Activated CD4-positive, alpha-beta T cell treated with anti-CD3 and anti-CD28 coated beads for 36 hours (primary cell): ENCODE data around the gene VEPH1. TPM values are rescaled to one million over a fixed set of nuclear protein-coding genes. Genes with fewer than 3 reads are reported as not detected.
"Not testable (repeated sequence)": the region's sequence is repeated elsewhere in the genome, so short reads cannot be mapped to it uniquely, and the experiment has no call there.

Experiments used
- ATAC-seq: fragments of 200-7000 bp; cut with Tn5 transposase; one replicate; pipeline ENCODE4 v1.10.0; 2021; ENCODE audit warnings: mild to moderate bottlenecking, moderate library complexity
- CTCF ChIA-PET: fragments of 350-600 bp; sonication (Branson Sonifier 250); formaldehyde crosslinking; loops from one replicate; lab custom pipeline; 2021; ENCODE audit warnings: antibody characterized with exemption; lab: Charles Lee
- POLR2A ChIA-PET: fragments of 350-600 bp; sonication (Branson Sonifier 250); formaldehyde crosslinking; loops from one replicate; lab custom pipeline; 2021; ENCODE audit warnings: antibody characterized with exemption, inconsistent platforms; lab: Charles Lee
- DNase-seq: peaks from one replicate; pipeline ENCODE4 v3.0.0-alpha.2; 2020
- H3K27ac Mint-ChIP-seq: one replicate; pipeline ENCODE4 v1.8.0; 2021; ENCODE audit warnings: mixed read lengths
- H3K27me3 Mint-ChIP-seq: one replicate; pipeline ENCODE4 v1.8.0; 2021; ENCODE audit warnings: mixed read lengths
- H3K36me3 Mint-ChIP-seq: one replicate; pipeline ENCODE4 v1.8.0; 2021; ENCODE audit warnings: low read depth, mixed read lengths
- H3K4me1 Mint-ChIP-seq: one replicate; pipeline ENCODE4 v1.8.0; 2021; ENCODE audit warnings: mixed read lengths
- H3K4me3 Mint-ChIP-seq: one replicate; pipeline ENCODE4 v1.8.0; 2021; ENCODE audit warnings: mild to moderate bottlenecking, moderate library complexity, mixed read lengths
- H3K9me3 Mint-ChIP-seq: one replicate; pipeline ENCODE4 v1.8.0; 2021; ENCODE audit warnings: low read depth, mixed read lengths
- intact Hi-C, 2 experiments: fragments of 100-400 bp; cut with DNase I in 1 of 2; cut with micrococcal nuclease in 1 of 2; formaldehyde crosslinking; loops; one replicate each; pipeline versions ENCODE4 v1.14.2 to v1.15.1; 2022 to 2024; cut with DNase I, micrococcal nuclease
- total RNA-seq, 2 experiments: library from RNA; stranded (reverse); gene quantifications; one replicate each; pipeline ENCODE4 v1.2.3, GENCODE V29; 2021

The VEPH1 gene
- total RNA-seq, 2 experiments from 2014 or later, result not detected

DNA sequence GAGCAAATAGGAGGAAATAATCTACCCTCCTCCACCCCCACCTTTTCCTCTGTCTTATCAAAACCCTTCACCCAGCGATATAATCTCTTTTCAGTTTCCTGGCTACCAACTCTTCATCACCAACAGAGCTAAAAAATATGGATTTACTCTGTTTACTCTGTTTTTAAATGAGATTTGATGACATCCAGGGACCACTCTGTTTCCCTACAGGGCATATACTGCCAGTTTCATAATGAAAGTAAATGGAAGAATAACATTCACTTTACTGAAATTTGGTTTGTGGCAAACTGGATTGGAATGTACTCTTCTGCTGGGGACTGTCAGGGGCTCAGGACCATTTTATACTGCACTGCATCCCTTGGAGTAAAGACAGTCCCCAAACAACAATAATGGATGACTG lies 146.7 kb downstream of the VEPH1 start:
- POLR2A ChIA-PET, result no interaction called here
- CTCF ChIA-PET, result no interaction called here
- Mint-ChIP-seq H3K4me3 (no peak overlapping the region), H3K4me1 (no peaks in the 10 kb centered on the region), H3K9me3 (peaks cover 2% of the 10 kb centered on the region), H3K36me3 (no peaks in the 10 kb centered on the region), H3K27me3 (no peaks in the 10 kb centered on the region), H3K27ac (no peak overlapping the region)
- DNase-seq (no peak), ATAC-seq (no peak)
- intact Hi-C loops, result no loop called here

DNA sequence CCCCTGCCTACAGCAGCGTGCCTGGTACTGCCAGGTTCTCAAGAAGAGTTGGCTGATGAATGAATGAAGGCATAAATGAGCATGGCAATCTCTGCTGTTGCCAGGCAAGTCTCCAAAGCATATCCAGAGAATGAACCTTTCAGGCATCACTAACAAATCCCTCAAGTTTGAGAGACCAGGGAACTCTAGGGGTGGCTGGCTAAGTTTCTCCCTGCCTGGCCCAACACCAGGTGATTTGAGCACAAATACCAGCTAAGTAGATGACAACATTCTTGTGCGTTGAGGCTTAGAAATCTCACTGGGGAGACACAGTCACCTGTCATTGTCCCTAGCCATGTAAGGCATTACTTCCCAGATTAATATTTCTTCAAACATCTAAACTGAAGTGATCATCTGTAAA lies 147.9 kb downstream of the VEPH1 start:
- DNase-seq, result no peak
- Mint-ChIP-seq H3K4me1 (no peaks in the 10 kb centered on the region), H3K27me3 (no peaks in the 10 kb centered on the region), H3K4me3 (no peak overlapping the region), H3K27ac (no peak overlapping the region), H3K36me3 (no peaks in the 10 kb centered on the region), H3K9me3 (peaks cover 2% of the 10 kb centered on the region)
- no peak for ATAC-seq
- ChIA-PET CTCF (interaction anchor here (0.7 kb wide), 1 partner anchor 915 kb away, joined by 3 read pairs; no protein-coding TSS in a partner anchor), POLR2A (no interaction called here)
- intact Hi-C loops, result no loop called here

DNA sequence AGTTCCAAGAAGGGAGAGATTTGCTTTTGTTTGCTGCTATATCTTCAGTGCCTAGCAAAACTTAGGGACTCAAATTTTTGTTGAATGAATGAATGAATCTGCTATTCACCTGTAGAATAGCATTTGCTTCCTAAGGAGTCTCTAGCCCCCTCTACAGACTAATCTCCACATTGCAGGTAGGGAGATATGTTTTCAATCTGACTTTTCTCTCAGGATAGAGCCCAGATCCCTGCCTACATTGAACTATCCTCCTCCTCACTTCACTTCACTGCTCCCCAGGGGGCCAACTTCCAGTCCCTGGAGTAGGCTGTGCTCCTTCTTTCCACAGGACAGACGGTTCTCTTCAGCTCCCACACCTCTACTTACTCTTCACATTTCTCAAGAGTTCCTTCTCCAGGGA lies 148.5 kb downstream of the VEPH1 start:
- Mint-ChIP-seq H3K9me3 (peaks cover 2% of the 10 kb centered on the region), H3K4me1 (no peaks in the 10 kb centered on the region), H3K4me3 (no peak overlapping the region), H3K27ac (no peak overlapping the region), H3K27me3 (no peaks in the 10 kb centered on the region), H3K36me3 (no peaks in the 10 kb centered on the region)
- DNase-seq, result no peak
- intact Hi-C loops, result no loop called here
- POLR2A ChIA-PET, result no interaction called here
- CTCF ChIA-PET, result interaction anchor here (0.7 kb wide), 1 partner anchor 915 kb away, joined by 3 read pairs; no protein-coding TSS in a partner anchor
- no peak for ATAC-seq

GRCh38 chr3:157354254-157354653 lies 149.0 kb downstream of the VEPH1 start:
- POLR2A ChIA-PET, result no interaction called here
- H3K36me3 Mint-ChIP-seq, result no peaks in the 10 kb centered on the region

GRCh38 chr3:157353652-157354051 lies 149.6 kb downstream of the VEPH1 start:
- no peak overlapping the region for H3K27ac Mint-ChIP-seq
- no peak overlapping the region for H3K4me3 Mint-ChIP-seq
- DNase-seq, result no peak
- peaks cover 10% of the 10 kb centered on the region for H3K9me3 Mint-ChIP-seq
- H3K4me1 Mint-ChIP-seq, result no peaks in the 10 kb centered on the region
- no peaks in the 10 kb centered on the region for H3K36me3 Mint-ChIP-seq
- no peak for ATAC-seq
- intact Hi-C loops, result no loop called here
- H3K27me3 Mint-ChIP-seq, result no peaks in the 10 kb centered on the region
- POLR2A ChIA-PET, result no interaction called here
- CTCF ChIA-PET, result interaction anchor here (0.6 kb wide), 1 partner anchor 152 kb away, joined by 4 read pairs; no protein-coding TSS in a partner anchor

More at GRCh38 chr3:157354254-157354653, 149.0 kb downstream of the VEPH1 start:
- CTCF ChIA-PET, result interaction anchor here (0.6 kb wide), 1 partner anchor 153 kb away, joined by 4 read pairs; no protein-coding TSS in a partner anchor
- Mint-ChIP-seq H3K4me1 (no peaks in the 10 kb centered on the region), H3K27ac (no peak overlapping the region), H3K27me3 (no peaks in the 10 kb centered on the region), H3K4me3 (no peak overlapping the region), H3K9me3 (peaks cover 7% of the 10 kb centered on the region)
- DNase-seq (no peak), ATAC-seq (no peak)
- intact Hi-C loops, result no loop called here

GRCh38 chr3:157351981-157352380 lies 151.2 kb downstream of the VEPH1 start:
- no peaks in the 10 kb centered on the region for H3K27me3 Mint-ChIP-seq
- intact Hi-C loops, result no loop called here
- peaks cover 13% of the 10 kb centered on the region for H3K9me3 Mint-ChIP-seq
- DNase-seq, result no peak
- H3K36me3 Mint-ChIP-seq, result no peaks in the 10 kb centered on the region
- no peak overlapping the region for H3K4me3 Mint-ChIP-seq
- ChIA-PET POLR2A (no interaction called here), CTCF (interaction anchor here (0.6 kb wide), 1 partner anchor 137 kb away, joined by 4 read pairs; no protein-coding TSS in a partner anchor)
- no peak overlapping the region for H3K27ac Mint-ChIP-seq
- no peak for ATAC-seq
- no peaks in the 10 kb centered on the region for H3K4me1 Mint-ChIP-seq

GRCh38 chr3:157350651-157351050 lies 152.6 kb downstream of the VEPH1 start:
- H3K4me1 Mint-ChIP-seq, POLR2A ChIA-PET, DNase-seq, intact Hi-C loops, H3K27me3 Mint-ChIP-seq, H3K36me3 Mint-ChIP-seq, H3K4me3 Mint-ChIP-seq, H3K27ac Mint-ChIP-seq, ATAC-seq, CTCF ChIA-PET: not testable (repeated sequence)
- H3K9me3 Mint-ChIP-seq, result peaks cover 13% of the 10 kb centered on the region

GRCh38 chr3:157348304-157349075 lies 154.7 kb downstream of the VEPH1 start:
- H3K27ac Mint-ChIP-seq, CTCF ChIA-PET, H3K4me1 Mint-ChIP-seq, H3K27me3 Mint-ChIP-seq, DNase-seq, ATAC-seq, H3K36me3 Mint-ChIP-seq, intact Hi-C loops, POLR2A ChIA-PET, H3K4me3 Mint-ChIP-seq: not testable (repeated sequence)
- peaks cover 13% of the 10 kb centered on the region for H3K9me3 Mint-ChIP-seq

DNA sequence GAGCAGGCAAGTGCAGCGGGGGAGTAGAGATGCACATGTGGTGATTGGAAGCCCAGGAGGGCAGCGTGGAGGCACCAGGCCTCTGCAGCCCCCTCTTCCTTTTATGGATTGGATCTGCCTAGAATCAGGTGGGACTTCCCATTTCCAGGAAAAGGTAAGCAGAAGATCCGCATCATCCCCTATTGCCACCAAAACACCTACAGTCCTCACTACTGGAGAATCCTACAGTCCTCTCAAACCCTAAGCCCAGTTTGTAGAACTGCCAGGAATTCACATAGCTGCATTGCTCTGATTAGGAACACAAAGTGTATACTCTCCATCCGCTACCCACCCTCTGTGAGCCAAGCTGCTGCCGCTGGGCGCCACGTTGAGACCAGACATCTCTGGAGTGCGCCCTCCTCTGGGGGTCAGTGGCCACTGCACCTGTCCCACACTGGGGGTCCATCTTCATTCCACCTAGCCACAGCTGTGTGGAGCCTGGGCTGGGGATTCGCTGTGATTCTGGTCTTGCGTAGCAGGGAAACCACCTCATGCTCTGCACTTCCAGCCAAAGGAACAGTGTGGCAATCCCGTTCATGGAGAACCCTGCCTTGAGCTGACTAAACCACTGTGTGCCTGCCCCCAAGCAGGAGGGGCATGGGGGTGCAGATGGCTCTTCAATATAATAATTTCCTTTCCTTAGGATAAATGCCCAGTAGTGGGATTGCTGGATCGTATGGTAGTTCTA lies 155.5 kb downstream of the VEPH1 start:
- no peak for DNase-seq
- intact Hi-C loops, result no loop called here
- POLR2A ChIA-PET, result no interaction called here

GRCh38 chr3:157336252-157337009 lies 166.8 kb downstream of the VEPH1 start:
- POLR2A ChIA-PET, result no interaction called here
- intact Hi-C loops, result no loop called here
- CTCF ChIA-PET, result interaction anchor here (0.6 kb wide), 1 partner anchor 421 kb away, joined by 3 read pairs; no protein-coding TSS in a partner anchor
- no peaks in the 10 kb centered on the region for H3K4me1 Mint-ChIP-seq
- DNase-seq, result no peak
- H3K36me3 Mint-ChIP-seq, result no peaks in the 10 kb centered on the region
- H3K27me3 Mint-ChIP-seq, result no peaks in the 10 kb centered on the region
- no peak overlapping the region for H3K4me3 Mint-ChIP-seq
- no peak for ATAC-seq
- H3K9me3 Mint-ChIP-seq, result peaks cover 5% of the 10 kb centered on the region
- H3K27ac Mint-ChIP-seq, result no peak overlapping the region

More for the DNA sequence above, 155.5 kb downstream of the VEPH1 start:
- Mint-ChIP-seq H3K36me3 (no peaks in the 10 kb centered on the region), H3K9me3 (peaks cover 16% of the 10 kb centered on the region), H3K27ac (no peak overlapping the region), H3K4me3 (no peak overlapping the region), H3K4me1 (no peaks in the 10 kb centered on the region), H3K27me3 (no peaks in the 10 kb centered on the region)
- CTCF ChIA-PET, result no interaction called here
- no peak for ATAC-seq
